OCI-LY7 (cell line): ENCODE data around the gene IL1RAPL2. TPM values are rescaled to one million over a fixed set of nuclear protein-coding genes. Genes with fewer than 3 reads are reported as not detected.

ENCODE experiments used
- BruUV-seq: library from RNA; stranded (reverse); fragments of 400-500 nt; replicated peaks from 2 replicates; lab custom pipeline; 2021; lab: Mats Ljungman, UMichigan
- CTCF ChIA-PET: fragments of 300-600 bp; sonication (Branson Sonifier 250); formaldehyde crosslinking; loops from one replicate; lab custom pipeline; 2022; ENCODE audit warnings: antibody characterized with exemption; ENCODE audit not compliant: unreplicated experiment; lab: Charles Lee
- POLR2A ChIA-PET: fragments of 300-600 bp; sonication (Branson Sonifier 250); formaldehyde crosslinking; loops from one replicate; lab custom pipeline; 2022; ENCODE audit warnings: antibody characterized with exemption; lab: Charles Lee
- DNase-seq: peaks from one replicate; pipeline ENCODE4 v3.0.0-alpha.2; 2015; ENCODE audit warnings: low spot score
- H2AFZ ChIP-seq: fragments of 200-600 bp; sonication (generic), shearing (Covaris generic); 2 replicates; pipeline ENCODE4 v1.6.1; 2014; ENCODE audit warnings: mild to moderate bottlenecking, antibody characterized with exemption, low read length, moderate library complexity
- H3K27ac ChIP-seq: fragments of 200-600 bp; sonication (generic); 2 replicates; pipeline ENCODE4 v1.5.1; 2014; ENCODE audit warnings: mixed run types, low read depth, mild to moderate bottlenecking, moderate library complexity, low read length, inconsistent platforms; ENCODE audit not compliant: poor library complexity, severe bottlenecking
- H3K36me3 ChIP-seq: fragments of 200-600 bp; sonication (generic); 2 replicates; pipeline ENCODE4 v1.6.1; 2014; ENCODE audit warnings: mild to moderate bottlenecking, antibody characterized with exemption, low read length, moderate library complexity, mixed read lengths; ENCODE audit not compliant: insufficient read depth
- H3K4me1 ChIP-seq: fragments of 200-600 bp; sonication (generic); 2 replicates; pipeline ENCODE4 v1.5.1; 2014; ENCODE audit warnings: mild to moderate bottlenecking, low read length; ENCODE audit not compliant: insufficient read depth, poor library complexity, severe bottlenecking
- H3K4me2 ChIP-seq: fragments of 200-600 bp; sonication (generic); 2 replicates; pipeline ENCODE4 v1.6.1; 2014; ENCODE audit warnings: mild to moderate bottlenecking, low read length
- H3K4me3 ChIP-seq: fragments of 200-600 bp; sonication (generic); 2 replicates; pipeline ENCODE4 v1.5.1; 2014; ENCODE audit warnings: mild to moderate bottlenecking, low read depth, low read length; ENCODE audit not compliant: poor library complexity, severe bottlenecking
- H3K79me2 ChIP-seq: fragments of 200-600 bp; sonication (generic); 2 replicates; pipeline ENCODE4 v1.6.1; 2016; ENCODE audit warnings: low read depth, mild to moderate bottlenecking, low read length, moderate library complexity, mixed read lengths; ENCODE audit not compliant: insufficient read depth
- H3K9me2 ChIP-seq: fragments of 200-600 bp; sonication (generic); 2 replicates; pipeline ENCODE4 v1.6.1; 2016; ENCODE audit warnings: mild to moderate bottlenecking, low read length, mixed read lengths; ENCODE audit not compliant: insufficient read depth
- H3K9me3 ChIP-seq: fragments of 200-600 bp; sonication (generic); 2 replicates; pipeline ENCODE4 v1.6.1; 2014; ENCODE audit warnings: mild to moderate bottlenecking, mixed run types, low read length, mixed read lengths
- H4K20me1 ChIP-seq: fragments of 200-600 bp; sonication (generic); 2 replicates; pipeline ENCODE4 v1.6.1; 2014; ENCODE audit warnings: mild to moderate bottlenecking, antibody characterized with exemption, low read length, moderate library complexity, mixed read lengths; ENCODE audit not compliant: insufficient read depth
- CTCF ChIP-seq: fragments of 200-600 bp; sonication (generic); conservative IDR thresholded peaks from 2 replicates; pipeline ENCODE4 v1.5.1; 2014; ENCODE audit warnings: mild to moderate bottlenecking, antibody characterized with exemption, low read length, moderate library complexity, mixed read lengths
- EZH2phosphoT487 ChIP-seq: fragments of 200-600 bp; sonication (generic); IDR thresholded peaks from 2 replicates; pipeline ENCODE4 v1.6.1; 2018; ENCODE audit warnings: low read depth, borderline replicate concordance, mild to moderate bottlenecking, mixed run types, antibody characterized with exemption, low read length, moderate library complexity, mixed read lengths
- intact Hi-C: fragments of 100-400 bp; cut with micrococcal nuclease; formaldehyde crosslinking; loops from one replicate; pipeline ENCODE4 v1.10.0; 2022; ENCODE audit not compliant: unreplicated experiment
- total RNA-seq, 2 experiments: library from RNA; depleted of rRNA in 1 of 2; stranded (reverse); fragments of >200 nt in 1 of 2; shearing (Covaris generic) in 1 of 2; gene quantifications; 2 replicates each; pipeline ENCODE4 v1.2.3, GENCODE V29; 2014 to 2022

Gene IL1RAPL2
- total RNA-seq, 2 experiments from 2014 or later: not detected

GRCh38 chrX:104660092-104660491 is 94.1 kb downstream of the IL1RAPL2 start:
- no peak for DNase-seq
- intact Hi-C loops: no loop called here
- H3K79me2 ChIP-seq: no peaks in the 10 kb centered on the region
- H3K9me2 ChIP-seq: no peaks in the 10 kb centered on the region
- BruUV-seq: no TSS peak
- ChIA-PET POLR2A (no interaction called here), CTCF (no interaction called here)
- H3K4me2 ChIP-seq: no peak overlapping the region
- no peaks in the 10 kb centered on the region for H3K4me1 ChIP-seq
- no peak overlapping the region for H3K4me3 ChIP-seq
- no peak overlapping the region for H2AFZ ChIP-seq
- no peaks in the 10 kb centered on the region for H3K36me3 ChIP-seq
- H3K9me3 ChIP-seq: no peaks in the 10 kb centered on the region
- no peaks in the 10 kb centered on the region for H4K20me1 ChIP-seq
- TF ChIP-seq CTCF: no peak
- TF ChIP-seq EZH2phosphoT487: no peak
- no peak overlapping the region for H3K27ac ChIP-seq

- no TSS peak for BruUV-seq
- intact Hi-C loops: no loop called here
- CTCF ChIA-PET: no interaction called here
- H3K36me3 ChIP-seq: no peaks in the 10 kb centered on the region
- H3K9me2 ChIP-seq: no peaks in the 10 kb centered on the region
- no peaks in the 10 kb centered on the region for H3K9me3 ChIP-seq
- no peak overlapping the region for H3K4me2 ChIP-seq
- TF ChIP-seq EZH2phosphoT487 (no peak), CTCF (no peak)
- H3K4me1 ChIP-seq: no peaks in the 10 kb centered on the region
- no peaks in the 10 kb centered on the region for H3K79me2 ChIP-seq
- no peak for DNase-seq
- no peak overlapping the region for H2AFZ ChIP-seq
- no peak overlapping the region for H3K27ac ChIP-seq
- H4K20me1 ChIP-seq: no peaks in the 10 kb centered on the region
- H3K4me3 ChIP-seq: no peak overlapping the region
- POLR2A ChIA-PET: interaction anchor here (0.5 kb wide), 1 partner anchor 395 kb away, joined by 3 read pairs; no protein-coding TSS in a partner anchor
Measured at GRCh38 chrX:104662694-104663093, 96.7 kb downstream of the IL1RAPL2 start.

GRCh38 chrX:104665691-104666090 is 99.7 kb downstream of the IL1RAPL2 start:
- no TSS peak for BruUV-seq
- Histone ChIP-seq H2AFZ (no peak overlapping the region), H3K79me2 (no peaks in the 10 kb centered on the region), H3K4me1 (no peaks in the 10 kb centered on the region), H3K9me3 (no peaks in the 10 kb centered on the region), H3K9me2 (no peaks in the 10 kb centered on the region), H3K36me3 (no peaks in the 10 kb centered on the region), H3K4me2 (no peak overlapping the region), H4K20me1 (no peaks in the 10 kb centered on the region), H3K4me3 (no peak overlapping the region), H3K27ac (no peak overlapping the region)
- TF ChIP-seq CTCF: no peak
- no peak for TF ChIP-seq EZH2phosphoT487
- POLR2A ChIA-PET: interaction anchor here (0.9 kb wide), 1 partner anchor 46 kb away, joined by 4 read pairs; no protein-coding TSS in a partner anchor
- DNase-seq: no peak
- intact Hi-C loops: no loop called here
- CTCF ChIA-PET: no interaction called here
